Activated CD4-positive, CD25-positive, alpha-beta regulatory T cell treated with anti-CD3 and anti-CD28 coated beads, Interleukin-2, amount 50 U/mL, for 16 hours (primary cell): ENCODE measurements around the gene SRGN.
A peak's percentile ranks its signal among the peaks of the same experiment; 100 is the strongest.

ENCODE experiments used
- DNase-seq: peaks from one replicate; pipeline ENCODE4 v3.0.0-alpha.2; 2020; ENCODE audit warnings: low read depth, low spot score

Gene SRGN

GRCh38 chr10:69061305-69062161, 26.4 kb upstream of the SRGN start:
- DNase-seq, result no peak

GRCh38 chr10:69062901-69063300, 25.0 kb upstream of the SRGN start:
- DNase-seq, result no peak

GRCh38 chr10:69064762-69065328, 23.1 kb upstream of the SRGN start:
- DNase-seq, result no peak

GRCh38 chr10:69065406-69066361, 22.2 kb upstream of the SRGN start:
- DNase-seq, result no peak

GRCh38 chr10:69067189-69067588, 20.7 kb upstream of the SRGN start:
- DNase-seq, result no peak

GRCh38 chr10:69068549-69068948, 19.4 kb upstream of the SRGN start:
- no peak for DNase-seq

- no peak for DNase-seq
These were observed 18.5 kb upstream of the SRGN start for GRCh38 chr10:69069090-69070042.

GRCh38 chr10:69070951-69071350, 17.0 kb upstream of the SRGN start:
- DNase-seq, result no peak

GRCh38 chr10:69071610-69072009, 16.3 kb upstream of the SRGN start:
- DNase-seq, result no peak

GRCh38 chr10:69073026-69073425, 14.9 kb upstream of the SRGN start:
- no peak for DNase-seq

GRCh38 chr10:69073736-69074364, 14.1 kb upstream of the SRGN start:
- no peak for DNase-seq

GRCh38 chr10:69074532-69074931, 13.4 kb upstream of the SRGN start:
- no peak for DNase-seq

GRCh38 chr10:69075431-69075830, 12.5 kb upstream of the SRGN start:
- no peak for DNase-seq

- no peak for DNase-seq
These were observed 9.6 kb upstream of the SRGN start for GRCh38 chr10:69078311-69078710.

- DNase-seq, result no peak
These were observed 7.7 kb upstream of the SRGN start for GRCh38 chr10:69080226-69080625.

- DNase-seq, result no peak
These were observed 1.8 kb upstream of the SRGN start for GRCh38 chr10:69086001-69086509.

GRCh38 chr10:69088471-69088769, 517 bp downstream of the SRGN start:
- no peak for DNase-seq

GRCh38 chr10:69088801-69089501, 1.0 kb downstream of the SRGN start:
- peak; percentile 28 for DNase-seq

GRCh38 chr10:69089638-69090599, 2.0 kb downstream of the SRGN start:
- peak; percentile 66 for DNase-seq
